ENCODE measurements around the gene NOVA2. TPM values are rescaled to one million over a fixed set of nuclear protein-coding genes. Genes with fewer than 3 reads are reported as not detected.

NOVA2 gene
- total and polyA plus RNA-seq, 9 of the 15 experiments (the other 6 are each of a cell fraction or from before 2014, with no cell fraction given), result not detected

DNA sequence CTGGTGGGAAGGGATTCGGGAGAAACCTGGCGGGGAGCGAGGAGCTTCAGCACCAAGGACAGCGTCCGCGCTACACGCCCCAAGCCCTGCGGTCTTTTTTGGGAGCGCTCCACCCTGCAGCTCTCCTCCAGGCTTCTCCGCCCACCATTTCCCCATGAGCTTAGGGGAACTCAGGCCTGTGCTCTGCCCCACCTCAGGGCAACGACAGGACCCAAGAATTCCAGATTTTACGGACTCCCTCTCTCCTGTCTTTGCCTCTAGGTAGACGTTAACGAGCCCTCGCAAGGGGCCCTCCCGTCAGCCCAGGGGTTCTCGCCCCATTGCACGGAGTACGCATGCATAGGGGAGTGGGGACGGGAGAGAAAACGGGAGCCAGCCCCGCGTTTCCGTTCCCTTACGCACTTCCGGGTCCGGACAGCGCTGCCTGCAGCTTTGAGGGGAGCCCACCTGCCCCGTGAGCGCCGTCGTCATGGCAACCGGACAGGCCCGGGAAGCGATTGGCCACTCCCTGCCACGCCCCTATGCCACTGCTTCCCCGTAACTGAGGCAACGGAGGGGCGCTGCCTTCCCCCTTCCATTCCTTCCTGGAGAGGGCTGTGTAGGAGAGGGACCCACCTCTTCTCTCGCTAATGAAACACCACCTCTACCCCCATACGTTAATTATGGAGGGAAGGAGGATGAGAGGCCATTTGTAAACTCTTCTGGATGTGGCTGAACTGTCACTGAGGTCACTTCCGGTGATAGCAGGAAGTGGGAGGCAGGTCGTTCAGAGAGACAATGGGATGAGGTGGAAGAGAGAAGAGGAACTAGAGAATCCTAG, 20.8 kb downstream of the NOVA2 start (continued):
- TF ChIP-seq, protein P1, sequence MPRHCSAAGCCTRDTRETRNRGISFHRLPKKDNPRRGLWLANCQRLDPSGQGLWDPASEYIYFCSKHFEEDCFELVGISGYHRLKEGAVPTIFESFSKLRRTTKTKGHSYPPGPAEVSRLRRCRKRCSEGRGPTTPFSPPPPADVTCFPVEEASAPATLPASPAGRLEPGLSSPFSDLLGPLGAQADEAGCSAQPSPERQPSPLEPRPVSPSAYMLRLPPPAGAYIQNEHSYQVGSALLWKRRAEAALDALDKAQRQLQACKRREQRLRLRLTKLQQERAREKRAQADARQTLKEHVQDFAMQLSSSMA (CRISPR knock-in tag; IDR thresholded peaks at IDR 0.05), result no peak
- TF ChIP-seq, protein P2, sequence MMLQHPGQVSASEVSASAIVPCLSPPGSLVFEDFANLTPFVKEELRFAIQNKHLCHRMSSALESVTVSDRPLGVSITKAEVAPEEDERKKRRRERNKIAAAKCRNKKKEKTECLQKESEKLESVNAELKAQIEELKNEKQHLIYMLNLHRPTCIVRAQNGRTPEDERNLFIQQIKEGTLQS (IDR thresholded peaks at IDR 0.05), result no peak
- TF ChIP-seq, protein P2 (CRISPR knock-in tag; conservative IDR thresholded peaks at IDR 0.05), result peak; percentile 74; the same call in 1 of the 2 replicates
- TF ChIP-seq ZFP91 (CRISPR knock-in tag; IDR thresholded peaks at IDR 0.05) (no peak), ATF6 (CRISPR knock-in tag; IDR thresholded peaks at IDR 0.05) (peak; percentile 94), POLR2A (conservative IDR thresholded peaks at IDR 0.05) (no peak), KLF10 (CRISPR knock-in tag; IDR thresholded peaks at IDR 0.05) (no peak), SMAD1 (IDR thresholded peaks at IDR 0.05; ENCODE audit: low read depth, low read length, partially characterized antibody) (no peak), RNF2 (IDR thresholded peaks at IDR 0.05) (no peak), FOXA3 (CRISPR knock-in tag; conservative IDR thresholded peaks at IDR 0.05 in 1 of 2, IDR thresholded peaks at IDR 0.05 in 1 of 2) (0 out of 4 replicates have a peak, but pooled peaks of 1 of the 2 experiments have one; percentile 52), CBFB (CRISPR knock-in tag; IDR thresholded peaks at IDR 0.05) (no peak), ZNF124 (CRISPR knock-in tag; IDR thresholded peaks at IDR 0.05) (no peak), TAF7 (tag; IDR thresholded peaks at IDR 0.05) (no peak), ZNF165 (CRISPR knock-in tag; IDR thresholded peaks at IDR 0.05; ENCODE audit: borderline replicate concordance) (no peak), CSDE1 (IDR thresholded peaks at IDR 0.05) (peak in 1 of 2 experiments; percentile 56; a peak in 1 of 4 replicates), ZNF436 (CRISPR knock-in tag; IDR thresholded peaks at IDR 0.05) (no peak), YBX1 (IDR thresholded peaks at IDR 0.05) (no peak), ELF4 (CRISPR knock-in tag; IDR thresholded peaks at IDR 0.05) (no peak), FOXP1 (CRISPR knock-in tag; IDR thresholded peaks at IDR 0.05) (peak; percentile 78), MYNN (IDR thresholded peaks at IDR 0.05) (no peak), MYNN (CRISPR knock-in tag; IDR thresholded peaks at IDR 0.05) (no peak)
- TF ChIP-seq, protein P3, sequence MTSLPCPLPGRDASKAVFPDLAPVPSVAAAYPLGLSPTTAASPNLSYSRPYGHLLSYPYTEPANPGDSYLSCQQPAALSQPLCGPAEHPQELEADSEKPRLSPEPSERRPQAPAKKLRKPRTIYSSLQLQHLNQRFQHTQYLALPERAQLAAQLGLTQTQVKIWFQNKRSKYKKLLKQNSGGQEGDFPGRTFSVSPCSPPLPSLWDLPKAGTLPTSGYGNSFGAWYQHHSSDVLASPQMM (CRISPR knock-in tag; IDR thresholded peaks at IDR 0.05), result no peak
